OCI-LY1 (cell line): ENCODE data around the gene KCNIP4.

Experiments used
- H2AFZ ChIP-seq: fragments of 200-600 bp; sonication (generic), shearing (Covaris generic); 2 replicates; pipeline ENCODE4 v1.6.0; 2014; ENCODE audit warnings: antibody characterized with exemption, mild to moderate bottlenecking, low read length
- H3F3A ChIP-seq: fragments of 200-600 bp; sonication (generic), shearing (Covaris generic); 2 replicates; pipeline ENCODE4 v1.6.0; 2014; ENCODE audit warnings: mild to moderate bottlenecking, antibody characterized with exemption, low read length, moderate library complexity; ENCODE audit not compliant: insufficient read depth
- H3K27ac ChIP-seq: fragments of 200-600 bp; sonication (generic); 2 replicates; pipeline ENCODE4 v1.5.1; 2014; ENCODE audit warnings: low read length, mixed run types, mild to moderate bottlenecking, low read depth; ENCODE audit not compliant: poor library complexity, severe bottlenecking
- H3K27me3 ChIP-seq: fragments of 200-600 bp; sonication (generic); 2 replicates; pipeline ENCODE4 v1.6.0; 2014; ENCODE audit warnings: antibody characterized with exemption, mild to moderate bottlenecking, low read length, moderate library complexity; ENCODE audit not compliant: insufficient read depth
- H3K36me3 ChIP-seq: fragments of 200-600 bp; sonication (generic); 2 replicates; pipeline ENCODE4 v1.6.1; 2014; ENCODE audit warnings: mild to moderate bottlenecking, antibody characterized with exemption, low read length, moderate library complexity, mixed read lengths; ENCODE audit not compliant: insufficient read depth
- H3K4me1 ChIP-seq: fragments of 200-600 bp; sonication (generic); 2 replicates; pipeline ENCODE4 v1.5.1; 2014; ENCODE audit warnings: mild to moderate bottlenecking, low read length, moderate library complexity; ENCODE audit not compliant: insufficient read depth, severe bottlenecking
- H3K4me2 ChIP-seq: fragments of 200-600 bp; sonication (generic), shearing (Covaris generic); 2 replicates; pipeline ENCODE4 v1.6.1; 2014; ENCODE audit warnings: low read length
- H3K4me3 ChIP-seq: fragments of 200-600 bp; sonication (generic); 2 replicates; pipeline ENCODE4 v1.5.1; 2014; ENCODE audit warnings: low read length, low read depth, mild to moderate bottlenecking, mixed read lengths; ENCODE audit not compliant: poor library complexity, severe bottlenecking
- H3K79me2 ChIP-seq: fragments of 200-600 bp; shearing (Covaris generic); 2 replicates; pipeline ENCODE4 v1.6.1; 2016; ENCODE audit warnings: mixed run types, low read length, mixed read lengths; ENCODE audit not compliant: insufficient read depth
- H3K9ac ChIP-seq: fragments of 200-600 bp; sonication (generic), shearing (Covaris generic); 2 replicates; pipeline ENCODE4 v1.6.1; 2014; ENCODE audit warnings: mild to moderate bottlenecking, low read length, mixed read lengths
- H3K9me2 ChIP-seq: fragments of 200-600 bp; sonication (generic), shearing (Covaris generic); 2 replicates; pipeline ENCODE4 v1.6.1; 2014; ENCODE audit warnings: low read depth, mild to moderate bottlenecking, low read length, mixed read lengths
- H3K9me3 ChIP-seq: fragments of 200-600 bp; shearing (Covaris generic); 2 replicates; pipeline ENCODE4 v1.6.1; 2014; ENCODE audit warnings: low read length, mixed read lengths
- H4K20me1 ChIP-seq: fragments of 200-600 bp; sonication (generic), shearing (Covaris generic); 2 replicates; pipeline ENCODE4 v1.6.0; 2016; ENCODE audit warnings: mild to moderate bottlenecking, low read length; ENCODE audit not compliant: insufficient read depth
- CTCF ChIP-seq: fragments of 200-600 bp; sonication (generic), shearing (Covaris generic); IDR thresholded peaks from 2 replicates; pipeline ENCODE4 v1.5.1; 2017; ENCODE audit warnings: mild to moderate bottlenecking, antibody characterized with exemption, low read length, moderate library complexity, mixed read lengths
- EZH2 ChIP-seq: fragments of 200-600 bp; sonication (generic), shearing (Covaris generic); IDR thresholded peaks from 2 replicates; pipeline ENCODE4 v1.8.0; 2017; ENCODE audit warnings: borderline replicate concordance, mixed run types, mild to moderate bottlenecking, antibody characterized with exemption, low read length, moderate library complexity, mixed read lengths

The KCNIP4 gene

GRCh38 chr4:21982087-21982486 lies 33.5 kb upstream of the KCNIP4 start:
- H3K27me3 ChIP-seq: no peaks in the 10 kb centered on the region
- H3K36me3 ChIP-seq: no peaks in the 10 kb centered on the region
- H3K9me2 ChIP-seq: no peaks in the 10 kb centered on the region
- TF ChIP-seq CTCF (no peak), EZH2 (no peak)
- H2AFZ ChIP-seq: no peak overlapping the region
- no peaks in the 10 kb centered on the region for H4K20me1 ChIP-seq
- no peak overlapping the region for H3K4me2 ChIP-seq
- H3K4me3 ChIP-seq: no peak overlapping the region
- H3K27ac ChIP-seq: no peak overlapping the region
- no peaks in the 10 kb centered on the region for H3K79me2 ChIP-seq
- no peaks in the 10 kb centered on the region for H3F3A ChIP-seq
- no peak overlapping the region for H3K9ac ChIP-seq
- H3K4me1 ChIP-seq: no peaks in the 10 kb centered on the region
- H3K9me3 ChIP-seq: no peaks in the 10 kb centered on the region

- H4K20me1 ChIP-seq: no peaks in the 10 kb centered on the region
- no peaks in the 10 kb centered on the region for H3K36me3 ChIP-seq
- H3K9ac ChIP-seq: no peak overlapping the region
- H3K4me3 ChIP-seq: no peak overlapping the region
- TF ChIP-seq EZH2 (no peak), CTCF (no peak)
- no peaks in the 10 kb centered on the region for H3K27me3 ChIP-seq
- H3K4me1 ChIP-seq: no peaks in the 10 kb centered on the region
- H2AFZ ChIP-seq: no peak overlapping the region
- no peak overlapping the region for H3K4me2 ChIP-seq
- no peaks in the 10 kb centered on the region for H3K9me2 ChIP-seq
- H3K9me3 ChIP-seq: no peaks in the 10 kb centered on the region
- no peaks in the 10 kb centered on the region for H3K79me2 ChIP-seq
- H3K27ac ChIP-seq: no peak overlapping the region
- H3F3A ChIP-seq: no peaks in the 10 kb centered on the region
Measured at GRCh38 chr4:21979196-21979595, 30.6 kb upstream of the KCNIP4 start.

- Histone ChIP-seq H3F3A (no peaks in the 10 kb centered on the region), H3K27ac (no peak overlapping the region), H2AFZ (no peak overlapping the region), H3K9me3 (no peaks in the 10 kb centered on the region), H3K4me3 (no peak overlapping the region), H3K79me2 (no peaks in the 10 kb centered on the region), H4K20me1 (no peaks in the 10 kb centered on the region), H3K9ac (no peak overlapping the region), H3K36me3 (no peaks in the 10 kb centered on the region), H3K4me1 (no peaks in the 10 kb centered on the region), H3K4me2 (no peak overlapping the region), H3K27me3 (no peaks in the 10 kb centered on the region), H3K9me2 (no peaks in the 10 kb centered on the region)
- TF ChIP-seq EZH2 (no peak), CTCF (no peak)
Measured at GRCh38 chr4:21976166-21976565, 27.6 kb upstream of the KCNIP4 start.
